CD4-positive, alpha-beta T cell treated with Interferon alpha-2 for 1 hour (primary cell): ENCODE data around the gene GTF2A2.
A peak's percentile ranks its signal among the peaks of the same experiment; 100 is the strongest.
"Not testable (repeated sequence)": the region's sequence is repeated elsewhere in the genome, so short reads cannot be mapped to it uniquely, and the experiment has no call there.

Source experiments
- DNase-seq, 2 donors: peaks; one replicate each; pipeline ENCODE4 v3.0.0-alpha.2; 2020 to 2022

The GTF2A2 gene

GRCh38 chr15:59656897-59657634 lies at the start of gene GTF2A2:
Gene GTF2A2, minus strand, starts transcription at chr15:59657515. Its CDS starts 5,238 bp downstream, at chr15:59652277.
- DNase-seq: peak; percentile 91 to 93

- DNase-seq: no peak
Observed at GRCh38 chr15:59703979-59704796, 46.9 kb upstream of the GTF2A2 start.

DNA sequence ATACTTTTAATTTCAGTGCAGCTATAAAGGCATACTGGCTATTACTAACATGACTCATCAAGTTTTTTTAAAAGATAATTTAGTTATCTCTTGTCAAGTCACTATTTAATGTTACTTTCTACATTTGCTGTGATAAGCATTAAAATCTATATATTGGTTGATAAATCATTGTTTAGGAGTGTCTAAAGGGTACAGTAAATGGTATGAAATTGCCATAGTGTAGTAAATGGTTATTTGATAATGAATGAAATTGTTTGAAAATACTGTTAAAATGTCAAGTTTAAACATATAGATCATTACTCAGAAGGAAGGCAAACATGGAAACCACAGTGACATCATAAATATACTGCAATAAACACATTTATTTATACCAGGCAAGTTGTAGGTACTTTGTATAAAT lies 45.0 kb upstream of the GTF2A2 start:
- DNase-seq: no peak

- DNase-seq: no peak
Observed at GRCh38 chr15:59701880-59702279, 44.6 kb upstream of the GTF2A2 start.

DNA sequence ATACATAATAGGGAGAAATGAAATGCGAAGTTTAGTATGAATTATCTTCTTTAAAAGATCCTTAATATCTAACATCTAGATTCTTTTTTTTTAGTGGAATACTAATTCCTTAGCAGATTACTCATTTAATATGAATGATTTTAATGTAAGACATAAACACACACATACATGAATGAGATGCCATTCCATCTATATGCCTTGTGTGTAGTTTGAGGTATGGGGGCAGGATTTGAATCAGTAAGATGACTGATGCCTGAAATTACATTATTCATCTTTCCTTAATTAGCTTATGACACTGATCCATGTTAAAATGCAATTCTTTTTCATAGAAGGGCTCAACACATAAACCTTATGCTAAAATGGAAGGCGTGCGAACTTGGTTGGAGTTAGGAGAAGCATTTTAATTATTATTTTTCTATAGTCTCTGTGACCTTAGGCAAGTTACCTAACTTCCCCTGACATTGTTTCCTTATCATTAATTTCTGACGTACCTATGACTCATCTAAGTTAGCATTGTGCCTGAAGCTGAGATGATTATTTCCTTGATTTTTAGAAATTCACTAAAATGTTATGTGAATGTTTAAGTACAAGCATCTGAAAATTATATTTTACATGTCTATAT lies 42.6 kb upstream of the GTF2A2 start:
- no peak for DNase-seq

GRCh38 chr15:59698065-59698464 lies 40.8 kb upstream of the GTF2A2 start:
- not testable (repeated sequence) for DNase-seq

DNA sequence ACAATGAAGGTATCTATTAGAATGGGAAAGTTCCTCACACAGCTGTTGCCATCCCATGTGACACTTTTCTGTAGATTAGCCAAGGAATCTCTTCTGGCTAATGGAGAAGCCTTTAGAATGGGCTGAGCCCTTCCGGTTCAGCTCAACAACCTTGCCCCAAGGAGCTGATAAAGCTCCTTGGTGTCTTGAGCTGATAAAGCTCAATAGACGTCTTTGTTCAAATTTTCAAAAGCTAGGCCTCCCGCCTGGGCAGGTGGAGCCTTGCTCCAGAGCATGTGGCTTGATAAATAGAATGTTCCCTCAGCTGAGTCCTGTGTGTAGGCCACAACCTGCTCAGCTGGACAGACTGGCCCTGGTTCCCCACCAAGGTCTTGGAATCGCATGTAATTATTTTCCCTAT lies 39.0 kb upstream of the GTF2A2 start:
- DNase-seq: no peak

DNA sequence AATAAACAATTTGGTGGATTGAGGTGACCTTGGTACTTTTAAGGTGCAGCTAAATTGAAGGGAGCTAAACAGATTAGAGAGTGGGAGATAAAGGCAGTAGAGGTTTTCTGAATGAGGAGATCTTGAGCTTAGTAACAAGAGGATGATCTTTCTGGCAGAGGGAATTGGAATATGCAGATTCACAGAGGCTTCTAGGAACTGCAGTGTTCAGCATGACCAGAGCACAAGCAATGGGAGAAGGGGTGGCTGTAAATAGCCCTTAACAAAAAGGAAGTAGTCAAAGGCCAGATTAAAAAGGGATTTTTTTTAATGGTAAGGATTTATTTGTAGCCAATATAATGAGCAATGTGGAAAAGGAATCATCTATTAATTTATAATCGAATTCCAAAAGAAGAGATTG lies 37.5 kb upstream of the GTF2A2 start:
- DNase-seq: no peak

DNA sequence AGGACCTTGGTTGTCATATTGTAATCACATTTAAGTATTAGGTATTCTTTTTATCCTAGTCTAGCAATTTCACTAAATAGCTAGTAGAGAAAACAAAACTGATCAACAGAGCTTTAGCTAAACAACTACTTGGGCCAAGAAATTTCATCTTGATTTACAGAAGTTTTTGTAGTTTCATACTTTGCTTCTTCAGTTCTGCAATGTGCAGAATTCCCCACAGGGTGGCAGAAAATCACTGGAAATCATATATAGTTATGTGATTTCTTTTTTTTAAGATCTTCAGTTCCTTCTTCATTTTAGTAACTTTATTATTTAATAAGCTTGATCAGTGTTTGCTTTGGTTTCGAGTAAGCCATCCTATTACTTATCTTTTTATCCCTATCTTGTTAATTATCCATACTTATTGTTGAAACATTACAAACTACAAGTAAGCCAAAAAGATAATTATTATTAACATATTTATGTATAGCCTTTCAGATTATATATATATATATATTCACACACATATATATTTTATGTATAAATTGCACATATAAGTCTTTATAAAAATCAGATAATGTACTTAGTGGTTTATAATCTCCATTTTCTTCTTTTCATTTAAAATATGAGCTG lies 34.0 kb upstream of the GTF2A2 start:
- peak; percentile 48 to 70 for DNase-seq

DNA sequence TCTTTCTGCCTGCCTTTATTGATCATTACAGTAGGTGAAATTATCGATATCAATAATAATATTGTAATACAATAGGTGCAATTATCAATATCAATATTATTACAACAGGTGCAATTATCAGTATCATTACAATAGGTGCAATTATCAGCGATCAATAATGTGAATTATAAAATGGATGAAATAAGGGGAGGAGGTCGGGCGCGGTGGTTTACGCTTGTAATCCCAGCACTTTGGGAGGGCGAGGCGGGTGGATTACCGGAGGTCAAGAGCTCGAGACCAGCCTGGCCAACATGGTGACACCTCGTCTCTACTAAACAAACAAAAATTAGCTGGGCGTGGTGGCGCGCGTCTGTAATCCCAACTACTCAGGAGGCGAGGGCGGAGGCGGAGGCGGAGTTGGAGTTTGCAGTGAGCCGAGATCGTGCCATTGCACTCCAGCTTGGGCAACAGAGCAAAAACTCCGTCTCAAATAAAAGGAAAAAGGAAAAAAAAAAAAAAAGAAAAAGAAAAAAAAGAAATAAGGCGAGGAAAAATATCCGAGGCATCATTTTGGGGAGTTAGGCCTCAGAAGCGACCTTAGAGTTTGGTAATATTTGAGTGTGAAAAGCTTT lies 32.4 kb upstream of the GTF2A2 start:
- peak; percentile 74 to 76 for DNase-seq

- DNase-seq: peak; percentile 99
Observed at GRCh38 chr15:59688782-59689625, 31.7 kb upstream of the GTF2A2 start, which contains the start of gene BNIP2. Gene BNIP2, minus strand, starts transcription at chr15:59689320. Its CDS starts 6,863 bp downstream, at chr15:59682457.

DNA sequence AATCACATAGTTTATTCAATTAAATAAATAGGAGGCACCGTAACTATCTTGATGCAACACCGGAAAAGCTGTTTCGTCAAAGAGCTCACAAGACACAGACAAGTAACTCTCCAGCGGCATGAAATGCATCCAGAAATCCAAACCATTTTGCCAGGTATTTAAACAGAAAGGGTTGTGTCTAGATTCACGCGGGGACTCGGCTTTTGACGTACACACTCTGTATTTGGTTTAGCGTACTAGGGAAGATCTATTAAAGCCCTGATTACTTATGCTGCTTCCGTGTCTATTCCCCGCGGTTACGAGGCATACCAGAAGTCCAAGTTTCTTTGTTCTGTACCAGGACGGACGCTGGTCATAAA lies 31.1 kb upstream of the GTF2A2 start:
- DNase-seq: peak; percentile 25 to 63

DNA sequence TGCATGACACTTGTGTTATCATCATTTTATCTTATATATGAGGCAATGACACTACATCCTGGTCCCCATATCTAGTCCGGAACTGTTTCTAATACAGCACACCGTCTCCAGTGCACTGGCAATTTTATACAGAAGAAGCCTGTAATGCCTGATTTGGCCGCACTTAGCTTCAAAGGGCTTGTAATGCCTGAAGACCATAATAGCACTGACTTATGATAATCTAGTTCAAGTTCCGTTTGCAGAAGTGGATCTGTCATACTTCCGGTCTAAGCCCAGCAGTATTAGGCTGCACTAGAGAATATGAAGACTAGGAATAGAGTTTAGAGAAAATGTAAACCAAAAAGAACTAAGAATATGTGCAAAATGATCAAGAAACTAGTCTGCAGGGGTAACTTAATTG lies 30.5 kb upstream of the GTF2A2 start:
- DNase-seq: peak; percentile 65 to 73

DNA sequence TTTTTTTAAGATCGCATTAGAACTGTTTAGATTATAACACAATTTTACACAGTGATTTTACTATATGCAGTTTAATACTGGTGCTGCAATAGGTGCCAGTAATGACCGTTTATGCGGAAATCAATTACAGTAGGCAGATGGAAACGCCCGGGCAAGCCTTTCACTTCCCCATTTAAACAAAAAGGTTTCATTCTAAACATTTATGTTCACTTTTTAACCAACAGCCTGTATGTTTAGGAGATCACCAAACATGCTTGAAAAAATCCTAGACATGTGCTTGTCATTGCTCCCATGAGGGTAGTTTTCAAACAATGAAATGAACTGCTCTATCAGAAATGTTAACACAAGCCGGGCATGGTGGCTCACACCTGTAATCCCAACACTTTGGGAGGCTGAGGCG lies 29.1 kb upstream of the GTF2A2 start:
- DNase-seq: peak in 1 of 2 donors; percentile 52

DNA sequence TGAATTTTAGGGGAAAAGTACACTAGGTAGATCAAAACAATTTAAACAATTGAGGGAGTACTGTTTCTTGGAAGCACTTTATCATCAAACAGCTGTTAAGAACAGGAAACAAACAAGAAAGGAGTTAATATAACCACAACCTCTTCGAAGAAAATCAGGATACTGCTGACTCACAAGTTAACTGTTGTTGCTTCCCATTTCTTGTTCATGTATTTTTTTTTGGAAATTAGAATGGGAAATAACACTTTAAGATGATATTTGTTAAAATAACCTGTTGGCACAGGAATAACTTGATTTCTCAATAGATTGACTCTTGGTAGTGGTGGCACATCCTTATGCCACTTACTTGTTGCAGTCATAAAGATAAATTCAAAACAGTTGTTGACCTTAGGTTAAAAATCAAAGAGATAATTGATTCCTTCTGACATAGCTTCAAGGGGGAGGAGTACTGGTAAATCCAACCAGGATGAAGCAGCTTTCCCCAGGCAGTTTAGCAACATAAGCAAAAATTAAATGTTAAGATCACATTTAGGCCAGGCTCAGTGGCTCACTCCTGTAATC lies 28.5 kb upstream of the GTF2A2 start:
- peak in 1 of 2 donors; percentile 29 for DNase-seq

DNA sequence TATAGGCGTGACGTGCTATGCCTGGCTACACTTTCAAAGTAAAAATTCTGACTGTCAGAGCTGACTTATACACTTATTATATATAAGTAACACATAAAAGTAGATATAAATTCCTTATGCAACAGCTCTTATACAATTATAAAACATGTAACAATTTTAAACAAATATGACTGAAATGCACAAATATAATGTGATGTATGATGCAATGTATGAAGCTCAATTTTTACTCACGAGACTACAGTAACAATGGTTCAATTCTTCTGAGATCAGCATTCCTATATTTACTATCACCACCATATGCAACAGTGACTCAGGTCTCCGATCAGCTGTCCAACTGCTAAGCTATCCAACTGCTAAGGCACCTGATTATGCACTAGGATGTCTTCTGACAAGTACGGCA lies 23.6 kb upstream of the GTF2A2 start:
- no peak for DNase-seq

GRCh38 chr15:59680346-59680745 lies 23.0 kb upstream of the GTF2A2 start:
- DNase-seq: no peak

- no peak for DNase-seq
Observed at GRCh38 chr15:59678620-59679019, 21.3 kb upstream of the GTF2A2 start.

- no peak for DNase-seq
Observed at GRCh38 chr15:59678172-59678571, 20.9 kb upstream of the GTF2A2 start.

GRCh38 chr15:59676565-59676964 lies 19.2 kb upstream of the GTF2A2 start:
- no peak for DNase-seq

DNA sequence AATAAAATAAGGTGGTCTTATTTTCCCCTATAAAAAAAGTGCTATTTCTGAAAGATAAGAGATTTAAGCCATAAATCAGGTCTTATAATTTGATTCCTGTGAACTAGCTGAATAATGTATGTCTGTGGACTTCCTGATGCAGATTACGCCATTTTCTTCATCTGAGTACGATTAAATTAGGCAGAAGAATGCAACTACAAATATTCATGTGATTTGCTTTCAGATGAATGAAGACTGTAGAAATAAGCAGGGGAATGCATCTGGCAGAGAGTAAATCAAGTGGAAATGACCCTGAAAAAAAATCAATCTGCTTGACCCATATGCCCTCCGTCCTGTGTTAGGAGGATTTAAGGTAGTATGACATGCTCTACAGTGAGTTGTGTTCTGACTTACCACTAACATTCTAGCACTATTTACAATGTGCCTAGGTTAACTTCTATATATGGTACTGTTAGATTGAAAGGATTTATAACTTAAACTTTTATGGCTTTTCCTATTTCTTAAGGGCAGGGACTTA lies 17.1 kb upstream of the GTF2A2 start:
- no peak for DNase-seq
